Measurements from ENCODE around the gene JAK1.

DNA sequence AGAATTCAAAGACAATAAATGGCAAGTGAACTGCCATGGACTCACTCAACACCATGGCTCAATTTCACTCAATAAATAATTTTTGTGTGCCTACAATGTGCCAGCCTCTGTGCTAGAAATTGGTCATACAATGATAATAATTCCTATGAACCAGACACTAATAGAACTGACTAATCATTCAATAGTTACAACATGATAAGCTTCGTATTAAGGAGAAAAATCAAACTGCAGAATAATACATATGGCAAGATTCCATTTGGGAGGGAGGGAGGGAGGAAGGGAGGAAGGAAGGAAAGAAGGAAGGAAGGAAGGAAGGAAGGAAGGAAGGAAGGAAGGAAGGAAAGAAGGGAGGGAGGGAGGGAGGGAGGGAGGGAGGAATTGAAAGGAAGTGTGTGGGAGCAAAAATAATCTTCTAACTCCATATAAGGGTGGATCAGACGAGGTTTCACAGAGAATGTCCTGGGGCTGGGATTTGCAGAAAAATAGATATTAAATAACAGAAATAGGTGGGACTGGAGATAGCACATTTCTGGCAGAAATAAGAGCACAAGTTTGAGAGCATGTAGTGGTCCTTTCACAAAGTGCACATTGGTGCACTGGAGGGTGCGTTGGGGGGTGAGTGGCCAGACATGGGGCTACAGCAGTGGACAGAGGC is 52.9 kb downstream of the JAK1 start:
- TF ChIP-seq, protein P1, sequence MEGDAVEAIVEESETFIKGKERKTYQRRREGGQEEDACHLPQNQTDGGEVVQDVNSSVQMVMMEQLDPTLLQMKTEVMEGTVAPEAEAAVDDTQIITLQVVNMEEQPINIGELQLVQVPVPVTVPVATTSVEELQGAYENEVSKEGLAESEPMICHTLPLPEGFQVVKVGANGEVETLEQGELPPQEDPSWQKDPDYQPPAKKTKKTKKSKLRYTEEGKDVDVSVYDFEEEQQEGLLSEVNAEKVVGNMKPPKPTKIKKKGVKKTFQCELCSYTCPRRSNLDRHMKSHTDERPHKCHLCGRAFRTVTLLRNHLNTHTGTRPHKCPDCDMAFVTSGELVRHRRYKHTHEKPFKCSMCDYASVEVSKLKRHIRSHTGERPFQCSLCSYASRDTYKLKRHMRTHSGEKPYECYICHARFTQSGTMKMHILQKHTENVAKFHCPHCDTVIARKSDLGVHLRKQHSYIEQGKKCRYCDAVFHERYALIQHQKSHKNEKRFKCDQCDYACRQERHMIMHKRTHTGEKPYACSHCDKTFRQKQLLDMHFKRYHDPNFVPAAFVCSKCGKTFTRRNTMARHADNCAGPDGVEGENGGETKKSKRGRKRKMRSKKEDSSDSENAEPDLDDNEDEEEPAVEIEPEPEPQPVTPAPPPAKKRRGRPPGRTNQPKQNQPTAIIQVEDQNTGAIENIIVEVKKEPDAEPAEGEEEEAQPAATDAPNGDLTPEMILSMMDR (IDR thresholded peaks at IDR 0.05), result no peak
- TF ChIP-seq POLR2A (IDR thresholded peaks at IDR 0.05), result no peak
